Measurements from ENCODE around the gene HOXB9.

The HOXB9 gene

GRCh38 chr17:48592057-48592514 lies 34.1 kb downstream of the HOXB9 start:
- Histone ChIP-seq H3F3A (ENCODE audit: insufficient read depth, low read length) (no peaks in the 10 kb centered on the region), H3K9me2 (ENCODE audit: low read depth, low read length) (no peaks in the 10 kb centered on the region), H3K9ac (ENCODE audit: low read length) (no peak overlapping the region), H3K9me3 (ENCODE audit: low read length) (no peaks in the 10 kb centered on the region), H3K79me2 (ENCODE audit: insufficient read depth, low read length) (no peaks in the 10 kb centered on the region), H3K4me3 (ENCODE audit: low read depth, low read length, poor library complexity, severe bottlenecking) (no peak overlapping the region), H3K4me2 (ENCODE audit: low read length) (no peak overlapping the region), H2AFZ (ENCODE audit: low read length) (no peak overlapping the region), H3K27ac (ENCODE audit: low read depth, low read length, poor library complexity, severe bottlenecking) (no peak overlapping the region), H4K20me1 (ENCODE audit: insufficient read depth, low read length) (no peaks in the 10 kb centered on the region), H3K27me3 (ENCODE audit: insufficient read depth, low read length) (no peaks in the 10 kb centered on the region), H3K4me1 (ENCODE audit: insufficient read depth, low read length, severe bottlenecking) (no peaks in the 10 kb centered on the region), H3K36me3 (ENCODE audit: insufficient read depth, low read length) (no peaks in the 10 kb centered on the region)
- no peak for TF ChIP-seq EZH2 (IDR thresholded peaks at IDR 0.05; ENCODE audit: borderline replicate concordance, low read length)
- no peak for TF ChIP-seq CTCF (IDR thresholded peaks at IDR 0.05; ENCODE audit: low read length)

GRCh38 chr17:48591255-48592056 lies 34.7 kb downstream of the HOXB9 start:
- no peaks in the 10 kb centered on the region for H4K20me1 ChIP-seq (ENCODE audit: insufficient read depth, low read length)
- no peaks in the 10 kb centered on the region for H3F3A ChIP-seq (ENCODE audit: insufficient read depth, low read length)

GRCh38 chr17:48590607-48591161 lies 35.5 kb downstream of the HOXB9 start:
- Histone ChIP-seq H3K4me2 (ENCODE audit: low read length) (no peak overlapping the region), H3K36me3 (ENCODE audit: insufficient read depth, low read length) (no peaks in the 10 kb centered on the region), H3K9ac (ENCODE audit: low read length) (no peak overlapping the region), H3K9me2 (ENCODE audit: low read depth, low read length) (no peaks in the 10 kb centered on the region), H4K20me1 (ENCODE audit: insufficient read depth, low read length) (no peaks in the 10 kb centered on the region), H3K79me2 (ENCODE audit: insufficient read depth, low read length) (no peaks in the 10 kb centered on the region), H2AFZ (ENCODE audit: low read length) (no peak overlapping the region), H3F3A (ENCODE audit: insufficient read depth, low read length) (no peaks in the 10 kb centered on the region), H3K4me3 (ENCODE audit: low read depth, low read length, poor library complexity, severe bottlenecking) (no peak overlapping the region), H3K9me3 (ENCODE audit: low read length) (no peaks in the 10 kb centered on the region), H3K27me3 (ENCODE audit: insufficient read depth, low read length) (no peaks in the 10 kb centered on the region), H3K27ac (ENCODE audit: low read depth, low read length, poor library complexity, severe bottlenecking) (no peak overlapping the region), H3K4me1 (ENCODE audit: insufficient read depth, low read length, severe bottlenecking) (peaks cover 4% of the 10 kb centered on the region)
- TF ChIP-seq CTCF (IDR thresholded peaks at IDR 0.05; ENCODE audit: low read length) (no peak), EZH2 (IDR thresholded peaks at IDR 0.05; ENCODE audit: borderline replicate concordance, low read length) (no peak)

More at GRCh38 chr17:48591255-48592056, 34.7 kb downstream of the HOXB9 start:
- H3K36me3 ChIP-seq (ENCODE audit: insufficient read depth, low read length): no peaks in the 10 kb centered on the region
- no peak for TF ChIP-seq CTCF (IDR thresholded peaks at IDR 0.05; ENCODE audit: low read length)
- TF ChIP-seq EZH2 (IDR thresholded peaks at IDR 0.05; ENCODE audit: borderline replicate concordance, low read length): no peak
- no peak overlapping the region for H2AFZ ChIP-seq (ENCODE audit: low read length)
- H3K4me1 ChIP-seq (ENCODE audit: insufficient read depth, low read length, severe bottlenecking): no peaks in the 10 kb centered on the region
- H3K9me2 ChIP-seq (ENCODE audit: low read depth, low read length): no peaks in the 10 kb centered on the region
- no peak overlapping the region for H3K9ac ChIP-seq (ENCODE audit: low read length)
- H3K4me2 ChIP-seq (ENCODE audit: low read length): no peak overlapping the region
- H3K9me3 ChIP-seq (ENCODE audit: low read length): no peaks in the 10 kb centered on the region
- no peak overlapping the region for H3K4me3 ChIP-seq (ENCODE audit: low read depth, low read length, poor library complexity, severe bottlenecking)
- H3K27me3 ChIP-seq (ENCODE audit: insufficient read depth, low read length): no peaks in the 10 kb centered on the region
- no peaks in the 10 kb centered on the region for H3K79me2 ChIP-seq (ENCODE audit: insufficient read depth, low read length)
- no peak overlapping the region for H3K27ac ChIP-seq (ENCODE audit: low read depth, low read length, poor library complexity, severe bottlenecking)

Measured in OCI-LY1 (cell line).